GM21619 (cell line): ENCODE data around the gene PIGV.
"Not testable (repeated sequence)": the region's sequence is repeated elsewhere in the genome, so short reads cannot be mapped to it uniquely, and the experiment has no call there.

ENCODE experiments used
- ATAC-seq: cut with Tn5 transposase; IDR thresholded peaks from one replicate; pipeline ENCODE4 v1.9.1; 2021; ENCODE audit not compliant: unreplicated experiment

Gene PIGV

DNA sequence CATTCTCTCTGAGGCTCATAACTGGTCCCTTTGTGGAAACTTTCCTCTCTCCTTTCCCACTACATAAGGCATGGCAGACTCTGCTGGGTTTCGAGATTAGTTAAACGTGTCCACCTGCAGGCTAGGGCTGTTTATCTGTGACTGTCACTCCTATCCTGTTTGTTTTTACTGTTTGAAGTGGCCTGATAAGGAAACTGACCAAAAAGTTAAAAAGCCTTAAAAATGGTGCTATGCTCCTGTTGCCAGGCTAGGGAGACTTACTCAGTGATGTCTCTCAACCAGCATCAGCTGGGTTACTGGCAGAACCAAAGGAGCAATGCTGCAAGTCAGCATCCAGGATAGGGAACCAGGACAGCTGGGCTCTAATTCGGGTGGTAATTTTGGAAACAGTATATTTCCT lies 3.9 kb downstream of the PIGV start:
- ATAC-seq = no peak

- ATAC-seq = no peak
These were observed 5.2 kb downstream of the PIGV start for GRCh38 chr1:26792924-26793323.

- no peak for ATAC-seq
These were observed 6.6 kb downstream of the PIGV start for GRCh38 chr1:26794391-26794790.

- no peak for ATAC-seq
These were observed 9.9 kb downstream of the PIGV start for GRCh38 chr1:26797627-26798026.

GRCh38 chr1:26799479-26800142 lies 11.9 kb downstream of the PIGV start:
- ATAC-seq = no peak

DNA sequence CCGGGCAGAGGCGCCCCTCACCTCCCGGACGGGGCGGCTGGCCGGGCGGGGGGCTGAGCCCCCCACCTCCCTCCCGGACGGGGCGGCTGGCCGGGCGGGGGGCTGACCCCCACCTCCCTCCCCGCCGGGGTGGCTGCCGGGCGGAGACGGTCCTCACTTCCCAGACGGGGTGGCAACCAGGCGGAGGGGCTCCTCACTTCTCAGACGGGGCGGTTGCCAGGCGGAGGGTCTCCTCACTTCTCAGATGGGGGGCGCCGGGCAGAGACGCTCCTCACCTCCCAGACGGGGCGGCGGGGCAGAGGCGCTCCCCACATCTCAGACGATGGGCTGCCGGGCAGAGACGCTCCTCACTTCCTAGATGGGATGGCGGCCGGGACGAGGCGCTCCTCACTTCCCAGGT lies 16.2 kb downstream of the PIGV start:
- not testable (repeated sequence) for ATAC-seq

DNA sequence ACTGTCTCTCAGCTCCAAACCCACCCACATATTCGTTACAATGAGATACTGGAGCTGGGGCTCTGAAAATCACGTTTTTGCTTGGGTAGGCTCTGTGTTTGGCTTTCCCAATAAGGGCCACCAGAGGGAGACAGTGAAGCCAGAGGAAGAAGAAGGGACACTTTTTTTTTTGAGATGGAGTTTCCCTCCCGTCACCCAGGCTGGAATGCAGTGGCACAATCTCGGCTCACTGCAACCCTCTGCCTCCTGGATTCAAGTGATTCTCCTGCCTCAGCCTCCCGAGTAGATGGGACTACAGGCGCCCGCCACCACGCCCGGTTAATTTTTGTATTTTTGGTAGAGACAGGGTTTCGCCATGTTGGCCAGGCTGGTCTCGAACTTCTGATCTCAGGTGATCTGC lies 22.4 kb downstream of the PIGV start:
- not testable (repeated sequence) for ATAC-seq

DNA sequence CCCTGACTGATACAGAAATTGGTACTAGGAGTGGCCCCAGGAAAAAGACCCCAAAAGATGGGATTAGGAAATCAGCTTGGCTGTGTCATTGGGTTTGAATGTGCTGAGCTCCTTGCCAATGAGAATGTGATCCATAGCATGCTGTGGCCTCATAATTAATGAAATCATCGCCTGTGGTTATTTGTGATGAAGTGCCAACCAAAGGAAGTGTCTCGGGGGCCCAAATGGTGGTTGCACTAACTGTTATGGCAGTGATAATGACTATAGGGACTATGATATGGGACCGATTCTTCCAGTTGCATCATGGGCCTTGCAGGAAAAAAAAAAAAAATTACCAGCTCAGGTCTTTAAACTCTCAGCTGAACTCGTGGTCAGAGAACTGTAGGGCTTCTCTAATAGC lies 23.3 kb downstream of the PIGV start:
- ATAC-seq = no peak

DNA sequence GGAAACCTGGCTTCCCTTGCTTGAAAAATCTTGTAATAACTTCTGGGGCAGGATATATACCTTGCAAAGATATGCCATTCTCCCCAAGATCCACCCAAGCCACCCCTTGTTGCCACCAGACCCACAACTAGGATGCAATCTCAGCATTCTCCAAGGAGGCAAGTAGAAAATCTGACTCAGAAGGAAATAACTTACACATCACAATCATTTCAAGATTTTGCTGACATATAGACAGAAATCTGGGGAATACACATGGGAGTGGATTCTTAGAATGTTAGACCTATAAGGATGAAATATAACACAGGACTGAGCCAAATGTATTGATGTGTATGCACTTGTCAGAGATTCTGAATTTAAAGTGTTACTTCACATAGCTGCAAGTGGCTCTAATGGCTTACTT lies 24.0 kb downstream of the PIGV start:
- ATAC-seq = no peak

DNA sequence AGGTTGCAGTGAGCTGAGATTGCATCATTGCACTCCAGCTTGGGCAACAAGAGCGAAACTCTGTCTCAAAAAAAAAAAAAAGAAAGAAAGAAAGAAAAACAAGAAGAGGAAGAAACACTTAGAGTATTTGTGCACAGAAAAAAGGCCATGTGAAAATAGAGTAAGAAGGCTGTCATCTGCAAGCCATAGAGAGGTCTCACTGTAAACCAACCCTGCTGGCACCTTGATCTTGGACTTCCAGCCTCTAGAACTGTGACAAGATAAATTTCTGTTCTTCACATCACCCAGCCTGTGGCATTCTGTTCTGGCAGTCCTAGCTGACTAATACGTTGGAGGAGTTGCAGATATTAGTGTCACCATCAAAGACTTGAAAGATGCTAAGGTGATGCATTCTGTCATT lies 26.6 kb downstream of the PIGV start:
- no peak for ATAC-seq

- no peak for ATAC-seq
These were observed 27.1 kb downstream of the PIGV start for GRCh38 chr1:26814893-26815292.

GRCh38 chr1:26820784-26821269 lies 33.1 kb downstream of the PIGV start:
- peak; percentile 90 for ATAC-seq

DNA sequence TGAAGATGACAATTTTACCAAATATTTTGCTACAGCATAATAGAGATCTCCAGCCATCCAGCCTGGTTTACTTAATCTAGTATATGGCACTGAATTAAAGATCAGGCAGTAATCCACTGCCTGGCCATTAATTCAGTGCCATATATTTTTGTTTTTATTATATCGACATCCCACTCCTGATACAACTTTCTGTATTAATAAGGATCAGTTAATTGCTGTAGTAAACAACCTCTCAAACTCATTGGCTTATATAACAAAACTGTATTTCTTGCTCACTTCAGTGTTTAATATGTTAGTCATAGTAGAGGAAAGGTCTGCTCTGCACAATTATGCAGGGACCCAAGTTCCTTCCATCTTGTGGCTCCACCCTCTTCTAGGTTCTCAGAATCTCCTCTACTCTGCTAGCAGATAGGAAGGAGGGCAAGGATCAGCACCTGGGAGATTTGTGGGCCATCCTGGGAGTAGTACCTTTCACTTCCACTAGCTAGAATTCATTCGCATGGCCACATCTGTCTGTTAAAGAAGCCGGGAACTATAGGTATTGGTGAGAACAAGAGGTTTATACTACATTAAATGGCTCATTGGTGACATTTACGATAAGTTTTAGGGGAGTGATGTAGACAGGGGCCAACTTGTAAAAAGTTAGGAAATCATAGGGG lies 35.1 kb downstream of the PIGV start:
- no peak for ATAC-seq

DNA sequence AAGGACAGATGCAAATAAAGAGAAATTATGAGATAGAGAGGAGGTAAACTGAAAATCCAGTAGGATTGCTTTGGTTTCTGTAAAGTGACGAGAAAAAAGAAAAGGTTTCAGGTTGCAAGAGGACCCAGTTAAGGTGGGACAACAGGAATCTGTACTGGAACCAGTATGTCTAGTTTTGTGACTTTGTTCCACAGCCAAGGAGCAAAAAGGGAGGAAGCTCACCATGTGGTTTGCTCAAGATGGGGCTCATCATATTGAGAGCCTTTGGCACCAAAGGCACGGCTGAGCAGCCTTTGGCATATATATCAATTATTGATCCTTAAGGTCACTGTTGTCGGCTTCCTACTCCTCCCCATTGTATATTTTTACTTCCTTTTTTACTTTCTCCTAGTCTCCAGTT lies 37.0 kb downstream of the PIGV start:
- ATAC-seq = no peak

DNA sequence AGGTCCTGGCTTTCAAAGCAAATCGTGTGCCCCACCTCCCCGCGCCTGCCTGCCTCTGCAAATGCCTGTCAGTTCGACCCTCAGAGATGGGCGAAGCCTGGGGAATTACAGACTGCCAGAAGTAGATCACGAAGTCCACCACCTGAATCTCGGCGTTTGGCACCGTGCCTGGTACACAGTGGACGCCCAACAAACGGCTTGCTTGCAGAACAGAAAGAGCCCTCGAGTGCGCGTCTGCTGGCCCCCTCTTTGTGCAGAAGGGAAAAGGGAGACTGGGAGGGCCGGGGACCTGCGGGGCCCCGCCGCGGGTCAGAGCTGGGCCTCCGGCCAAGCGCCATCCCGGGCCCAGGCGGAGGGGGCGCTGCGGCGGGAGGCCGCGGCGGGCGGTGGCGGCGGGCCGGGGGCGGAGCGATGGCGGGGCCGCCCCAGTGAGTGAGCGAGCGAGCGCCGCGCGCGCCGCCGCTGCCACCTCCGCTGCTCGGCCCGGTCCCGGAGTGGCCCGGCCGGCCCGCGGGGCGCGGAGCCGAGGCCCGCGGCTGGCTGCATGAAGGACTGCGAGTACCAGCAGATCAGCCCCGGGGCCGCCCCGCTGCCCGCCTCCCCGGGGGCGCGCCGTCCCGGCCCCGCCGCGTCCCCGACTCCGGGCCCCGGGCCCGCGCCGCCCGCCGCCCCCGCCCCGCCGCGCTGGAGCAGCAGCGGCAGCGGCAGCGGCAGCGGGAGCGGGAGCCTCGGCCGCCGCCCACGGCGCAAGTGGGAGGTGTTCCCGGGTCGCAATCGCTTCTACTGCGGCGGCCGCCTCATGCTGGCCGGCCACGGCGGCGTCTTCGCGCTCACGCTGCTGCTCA lies 38.7 kb downstream of the PIGV start, which contains the start of gene ZDHHC18:
ZDHHC18 (plus strand) TSS at position 428 of the 845 bp plus-strand sequence; CDS start at position 545, 117 bp downstream.
- peak; percentile 81 for ATAC-seq

GRCh38 chr1:26827106-26827604 lies 39.4 kb downstream of the PIGV start:
- ATAC-seq = no peak

DNA sequence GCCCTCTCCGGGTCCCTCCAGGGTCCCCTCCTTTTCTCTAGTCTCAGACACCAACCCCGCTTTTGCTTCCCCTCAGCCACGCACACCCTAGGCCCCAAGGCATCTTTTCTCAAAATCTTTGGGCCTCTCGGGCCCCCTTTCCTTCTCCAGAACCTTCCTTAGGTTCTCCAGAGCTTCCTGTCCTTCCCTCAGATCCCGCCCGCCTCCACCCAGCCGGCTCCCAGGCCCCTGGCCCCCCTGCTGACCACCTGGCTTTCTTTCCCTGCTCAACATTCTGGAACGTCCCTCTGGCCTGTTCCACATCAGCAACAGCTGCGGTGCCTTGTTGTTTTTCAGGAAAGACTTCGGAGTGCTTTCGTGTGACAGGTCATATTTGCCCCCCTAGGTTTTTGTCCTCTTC lies 39.9 kb downstream of the PIGV start:
- no peak for ATAC-seq

- no peak for ATAC-seq
These were observed 40.8 kb downstream of the PIGV start for GRCh38 chr1:26828411-26828991.

- no peak for ATAC-seq
These were observed 41.6 kb downstream of the PIGV start for GRCh38 chr1:26829184-26829911.

DNA sequence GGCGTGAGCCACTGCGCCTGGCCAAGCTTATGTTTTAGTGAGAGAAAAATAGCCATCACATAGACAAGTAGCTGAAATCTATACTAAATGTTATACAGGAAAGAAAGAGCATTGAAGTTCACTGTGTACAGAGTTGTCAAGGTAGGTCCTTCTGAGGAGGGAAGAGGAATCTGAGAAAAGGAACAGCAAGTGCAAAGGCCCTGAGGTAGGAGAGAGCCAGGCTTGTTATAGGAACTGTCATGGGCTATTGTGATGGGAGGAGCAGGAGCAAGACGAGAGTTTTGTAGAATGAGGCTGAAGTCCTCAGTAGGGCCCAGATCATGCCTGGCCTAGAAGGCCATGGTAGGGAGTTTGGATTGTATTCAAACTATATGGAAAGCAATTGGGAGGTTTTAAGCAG lies 43.3 kb downstream of the PIGV start:
- ATAC-seq = no peak
